Peyer's patch (tissue), 4 donors: ENCODE data around the gene FAM53C.

Experiments used
- CTCF ChIP-seq, 6 experiments: fragments of 450-650 bp in 4 of 6; fragments of 200-600 bp in 2 of 6; sonication (generic) in 1 of 6; IDR thresholded peaks; one replicate each; pipeline ENCODE4 v1.5.1; 2017 to 2019; ENCODE audit warnings: antibody characterized with exemption in 6 of 6, mild to moderate bottlenecking in 3 of 6, moderate library complexity in 1 of 6
- POLR2A ChIP-seq, 2 donors: fragments of 450-650 bp; IDR thresholded peaks; one replicate each; pipeline ENCODE4 v1.5.1; 2017; ENCODE audit warnings: antibody characterized with exemption in 2 of 2, mild to moderate bottlenecking in 2 of 2, moderate library complexity in 2 of 2

- TF ChIP-seq CTCF (IDR thresholded peaks at IDR 0.05), result no peak
- no peak for TF ChIP-seq POLR2A (IDR thresholded peaks at IDR 0.05)
Observed at GRCh38 chr5:138382347-138382746, 44.3 kb downstream of the FAM53C start.
